GM12878 (cell line): ENCODE data around the gene KLF6. TPM values are rescaled to one million over a fixed set of nuclear protein-coding genes. Genes with fewer than 3 reads are reported as not detected.

ENCODE experiments used
- ATAC-seq: fragments of 200-7000 bp; cut with Tn5 transposase; 3 replicates; pipeline ENCODE4 v1.9.1; 2020; ENCODE audit warnings: mild to moderate bottlenecking, moderate library complexity
- BruUV-seq: library from RNA; stranded (reverse); fragments of 400-500 nt; replicated peaks from 2 replicates; lab custom pipeline; 2021; lab: Mats Ljungman, UMichigan
- CTCF ChIA-PET: fragments of 300-600 bp; sonication (Branson Sonifier 250); formaldehyde crosslinking; extraction: SDS; loops from one replicate; lab custom pipeline; 2021; ENCODE audit warnings: inconsistent platforms; lab: Yijun Ruan, JAX
- POLR2A ChIA-PET: fragments of 350-600 bp; formaldehyde crosslinking; extraction: SDS; loops from one replicate; lab custom pipeline; 2021; ENCODE audit warnings: inconsistent platforms; lab: Charles Lee
- RAD21 ChIA-PET: fragments of 300-600 bp; sonication (Branson Sonifier 250); formaldehyde crosslinking; loops from one replicate; lab custom pipeline; 2023; ENCODE audit warnings: antibody characterized with exemption; ENCODE audit not compliant: unreplicated experiment; lab: Charles Lee
- SMC1A ChIA-PET: fragments of 300-600 bp; sonication (Branson Sonifier 250); formaldehyde crosslinking; loops from one replicate; lab custom pipeline; 2023; ENCODE audit not compliant: unreplicated experiment, uncharacterized antibody; lab: Charles Lee
- DNase-seq: peaks from one replicate; pipeline ENCODE4 v3.0.0-alpha.2; 2011; ENCODE audit warnings: low read depth, low spot score
- FAIRE-seq: peaks from 3 replicates; lab custom pipeline; 2011; peaks lifted over from hg19 to GRCh38; lab: Jason Lieb, UNC
- H2AFZ ChIP-seq: 2 replicates; pipeline ENCODE4 v1.6.0; 2011; ENCODE audit warnings: low read depth, low read length, control low read depth; ENCODE audit not compliant: control insufficient read depth
- H3K27ac ChIP-seq: 2 replicates; pipeline ENCODE4 v1.5.1; 2011; ENCODE audit warnings: control low read depth; ENCODE audit not compliant: control insufficient read depth, insufficient read depth
- H3K27me3 ChIP-seq, 2 experiments: replicated peaks in 1 of 2; 2 replicates each; pipeline versions ENCODE4 v1.6.0 to v1.6.1; 2011; ENCODE audit warnings: low read length in 1 of 2; ENCODE audit not compliant: control insufficient read depth in 2 of 2, insufficient read depth in 2 of 2
- H3K36me3 ChIP-seq, 2 experiments: 2 replicates each; pipeline ENCODE4 v1.5.1; 2011; ENCODE audit warnings: low read length in 1 of 2; ENCODE audit not compliant: control insufficient read depth in 2 of 2, insufficient read depth in 2 of 2
- H3K4me1 ChIP-seq: 2 replicates; pipeline ENCODE4 v1.6.1; 2011; ENCODE audit warnings: mild to moderate bottlenecking, low read length, moderate library complexity, mixed read lengths; ENCODE audit not compliant: control insufficient read depth, insufficient read depth
- H3K4me2 ChIP-seq: 2 replicates; pipeline ENCODE4 v1.6.0; 2011; ENCODE audit warnings: control low read depth; ENCODE audit not compliant: control insufficient read depth, insufficient read depth
- H3K4me3 ChIP-seq: fragments of 200-600 bp; sonication (generic); 2 replicates; pipeline ENCODE4 v1.5.1; 2016
- H3K79me2 ChIP-seq: 2 replicates; pipeline ENCODE4 v1.6.0; 2011; ENCODE audit warnings: low read length; ENCODE audit not compliant: control insufficient read depth, insufficient read depth
- H3K9ac ChIP-seq: 2 replicates; pipeline ENCODE4 v1.8.0; 2011; ENCODE audit warnings: low read length, control low read depth, mixed read lengths; ENCODE audit not compliant: control insufficient read depth, insufficient read depth
- H3K9me3 ChIP-seq: replicated peaks from 3 replicates; pipeline ENCODE4 v1.5.1; 2011; ENCODE audit warnings: mild to moderate bottlenecking, low read length; ENCODE audit not compliant: control insufficient read depth, insufficient read depth
- H4K20me1 ChIP-seq: 2 replicates; pipeline ENCODE4 v1.6.0; 2011; ENCODE audit not compliant: control insufficient read depth, insufficient read depth
- ETV6 ChIP-seq, 2 experiments: fragments of 450-650 bp in 1 of 2; IDR thresholded peaks in 1 of 2; conservative IDR thresholded peaks in 1 of 2; 2 replicates each; pipeline ENCODE4 v1.6.1; 2014; ENCODE audit warnings: antibody characterized with exemption in 1 of 2, borderline replicate concordance in 1 of 2, low read depth in 1 of 2, mild to moderate bottlenecking in 1 of 2, moderate library complexity in 1 of 2
- POLR2AphosphoS2 ChIP-seq: IDR thresholded peaks from 2 replicates; pipeline ENCODE4 v1.6.1; 2011; ENCODE audit warnings: low read depth, mild to moderate bottlenecking, low read length, improper control_type of control experiment, moderate library complexity
- POLR2AphosphoS5 ChIP-seq: IDR thresholded peaks from 2 replicates; pipeline ENCODE4 v1.6.1; 2011; ENCODE audit warnings: mild to moderate bottlenecking, low read length, inconsistent platforms
- POU2F2 ChIP-seq: IDR thresholded peaks from 3 replicates; pipeline ENCODE4 v1.6.1; 2011; ENCODE audit warnings: low read depth, mild to moderate bottlenecking, low read length, borderline replicate concordance
- USF1 ChIP-seq: IDR thresholded peaks from 2 replicates; pipeline ENCODE4 v1.6.1; 2011; ENCODE audit warnings: borderline replicate concordance, low read depth, mild to moderate bottlenecking, moderate library complexity, mixed read lengths, low read length; ENCODE audit not compliant: insufficient read depth; ENCODE audit errors: extremely low read length
- WGBS: methylation state at CpG from one replicate; pipeline ENCODE4 v1.1.6; 2016; ENCODE audit warnings: low lambda C conversion rate; ENCODE audit not compliant: insufficient replicate concordance, insufficient coverage; ENCODE audit errors: missing lambda C conversion rate; 5-methylcytosine and 5-hydroxymethylcytosine counted together
- in situ Hi-C: fragments of 300-500 bp; cut with MboI; formaldehyde crosslinking; loops from 9 replicates; pipeline ENCODE4 v1.14.3; 2018; ENCODE audit warnings: mixed read lengths
- intact Hi-C: fragments of 100-400 bp; cut with micrococcal nuclease; formaldehyde crosslinking; loops from one replicate; pipeline ENCODE4 v1.14.2; 2022; ENCODE audit not compliant: unreplicated experiment
- polyA plus RNA-seq, 11 experiments: library from polyadenylated mRNA; depleted of rRNA in 4 of 11; unstranded in 6 of 11; stranded (reverse) in 5 of 11; fragments of >200 nt; fragmentation: Nextera tagmentation in 4 of 11; fragmentation: Illumina TruSeq in 1 of 11; extraction: Ambion mirVana in 4 of 11; extraction: Trizol in 1 of 11; gene quantifications; 1 replicate in 1 of 11; 2 replicates in 10 of 11; pipeline versions ENCODE4 v1.2.1 to v1.2.3, GENCODE V29; 2011 to 2016; ENCODE audit warnings: inconsistent platforms in 2 of 11, missing spikeins in 2 of 11, low read depth in 1 of 11
- total RNA-seq, 4 experiments: library from RNA; depleted of rRNA in 3 of 4; stranded (reverse); fragments of >200 nt in 3 of 4; fragmentation: Illumina TruSeq in 1 of 4; extraction: Trizol in 1 of 4; gene quantifications; 2 replicates each; pipeline versions ENCODE4 v1.2.1 to v1.2.3, GENCODE V29; 2013 to 2021

The KLF6 gene
- total and polyA plus RNA-seq, 10 of the 15 experiments (the other 5 are each of a cell fraction or from before 2014, with no cell fraction given), result 7.4 to 54.1 (median 23.5) TPM

- no peak for ATAC-seq
- Histone ChIP-seq H3K79me2 (peaks cover 43% of the 10 kb centered on the region), H3K36me3 (peaks cover 33 to 44% of the 10 kb centered on the region in 2 experiments), H3K4me1 (peaks cover 10% of the 10 kb centered on the region), H2AFZ (no peak overlapping the region), H3K4me2 (0 out of 2 replicates have a peak overlapping the region, but pooled peaks have one; percentile 46), H3K9me3 (no peaks in the 10 kb centered on the region), H3K27me3 (no peaks in the 10 kb centered on the region), H3K9ac (no peak overlapping the region), H3K4me3 (no peak overlapping the region), H3K27ac (no peak overlapping the region), H4K20me1 (no peaks in the 10 kb centered on the region; the same call in 1 of the 2 replicates)
- WGBS, result 77% methylated on average over 13 of the region's 13 CpGs
- POLR2A ChIA-PET, result interaction anchor here (1.0 to 2.5 kb wide), 2 partner anchors 16 to 20 kb away, joined by 5 to 10 read pairs; no protein-coding TSS in a partner anchor
- in situ Hi-C loops (no loop called here), intact Hi-C loops (no loop called here)
- BruUV-seq, result no TSS peak
- no peak for DNase-seq
- RAD21 ChIA-PET, result interaction anchor here (1.3 to 3.7 kb wide), 3 partner anchors 19 to 74 kb away, joined by 4 to 14 read pairs (median 8); no protein-coding TSS in a partner anchor
- SMC1A ChIA-PET, result interaction anchor here (0.7 to 2.5 kb wide), 10 partner anchors 9 to 207 kb away, joined by 3 to 13 read pairs (median 6); no protein-coding TSS in a partner anchor
- FAIRE-seq, result no peak
- CTCF ChIA-PET, result interaction anchor here (0.7 to 1.6 kb wide), 7 partner anchors 19 to 534 kb away, joined by 3 to 4 read pairs (median 3); no protein-coding TSS in a partner anchor
- TF ChIP-seq USF1 (no peak), ETV6 (conservative IDR thresholded peaks at IDR 0.05 in 1 of 2, IDR thresholded peaks at IDR 0.05 in 1 of 2; ENCODE audit: borderline replicate concordance in 1 of 2, low read depth in 1 of 2) (no peak), POLR2AphosphoS2 (peak; percentile 50; the same call in 1 of the 2 replicates), POLR2AphosphoS5 (peak; percentile 82), POU2F2 (0 out of 3 replicates have a peak, but pooled peaks have one; percentile 10)
Measured at GRCh38 chr10:3776796-3777571, 8.0 kb downstream of the KLF6 start.
